Panc1 (cell line): ENCODE data around the gene GNA12.

ENCODE experiments used
- CTCF ChIP-seq: fragments of 450-650 bp; IDR thresholded peaks from 2 replicates; pipeline ENCODE4 v1.5.1; 2017; ENCODE audit warnings: mild to moderate bottlenecking
- REST ChIP-seq, 2 experiments: IDR thresholded peaks; 2 replicates each; pipeline ENCODE4 v1.6.1; 2011 to 2012; ENCODE audit warnings: low read depth in 2 of 2, control low read depth in 1 of 2, low read length in 1 of 2, mild to moderate bottlenecking in 1 of 2, moderate library complexity in 1 of 2; ENCODE audit not compliant: insufficient read depth in 1 of 2

GRCh38 chr7:2702594-2702957 lies 141.5 kb downstream of the GNA12 start:
- TF ChIP-seq CTCF: no peak
- no peak for TF ChIP-seq REST (IDR thresholded peaks at IDR 0.05; ENCODE audit: insufficient read depth in 1 of 2, low read depth in 2 of 2, low read length in 1 of 2)
